GM12874 (cell line): Measurements from ENCODE around the gene CCDC154.

Source experiments
- TF ChIP-seq, protein P1 (sequence below): IDR thresholded peaks from 2 replicates; pipeline ENCODE4 v1.5.1; 2011; ENCODE audit warnings: low read depth, mild to moderate bottlenecking, control low read depth, low read length, moderate library complexity; ENCODE audit not compliant: insufficient read depth

The CCDC154 gene

DNA sequence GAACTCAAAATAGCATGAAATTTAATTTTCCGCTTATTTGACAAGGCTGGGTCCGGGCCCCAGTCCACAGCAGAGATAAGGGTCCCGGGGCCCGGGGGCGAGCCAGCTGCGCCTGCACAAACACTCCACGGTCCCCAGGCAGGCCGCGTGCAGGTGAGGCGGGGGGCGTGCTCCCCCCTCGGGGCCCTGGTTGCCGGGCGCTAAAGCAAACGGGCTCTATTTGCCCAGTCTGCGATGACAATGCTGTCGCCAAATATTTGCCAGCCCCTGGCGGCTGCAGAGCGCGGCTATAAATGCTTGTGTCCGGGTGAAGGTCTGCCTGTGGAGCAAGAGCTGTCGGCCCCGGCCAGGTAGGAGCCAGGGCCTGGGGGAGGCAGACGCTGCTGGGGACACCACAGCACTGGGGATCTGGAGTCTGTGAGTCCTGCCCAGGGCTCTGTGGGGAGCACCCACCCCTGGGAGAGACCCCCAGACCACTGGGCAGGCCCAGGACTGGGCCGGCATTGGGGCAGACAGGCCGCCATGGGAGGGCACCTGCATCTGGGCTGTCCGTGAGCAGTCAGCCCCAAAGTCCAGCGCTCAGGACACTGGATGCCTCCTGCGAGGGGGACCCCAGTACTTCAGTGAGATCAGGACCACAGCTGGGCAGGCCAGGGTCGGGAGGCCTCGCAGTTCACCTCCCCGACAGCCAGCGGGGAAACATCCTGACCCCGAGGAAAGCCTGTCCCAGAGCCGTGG, 13.4 kb downstream of the CCDC154 start, which contains the start of gene PERCC1:
Gene PERCC1 (plus strand): TSS at position 320 of the 738 bp plus-strand sequence. CDS start 1,516 bp downstream, outside the sequence.
- TF ChIP-seq, protein P1, sequence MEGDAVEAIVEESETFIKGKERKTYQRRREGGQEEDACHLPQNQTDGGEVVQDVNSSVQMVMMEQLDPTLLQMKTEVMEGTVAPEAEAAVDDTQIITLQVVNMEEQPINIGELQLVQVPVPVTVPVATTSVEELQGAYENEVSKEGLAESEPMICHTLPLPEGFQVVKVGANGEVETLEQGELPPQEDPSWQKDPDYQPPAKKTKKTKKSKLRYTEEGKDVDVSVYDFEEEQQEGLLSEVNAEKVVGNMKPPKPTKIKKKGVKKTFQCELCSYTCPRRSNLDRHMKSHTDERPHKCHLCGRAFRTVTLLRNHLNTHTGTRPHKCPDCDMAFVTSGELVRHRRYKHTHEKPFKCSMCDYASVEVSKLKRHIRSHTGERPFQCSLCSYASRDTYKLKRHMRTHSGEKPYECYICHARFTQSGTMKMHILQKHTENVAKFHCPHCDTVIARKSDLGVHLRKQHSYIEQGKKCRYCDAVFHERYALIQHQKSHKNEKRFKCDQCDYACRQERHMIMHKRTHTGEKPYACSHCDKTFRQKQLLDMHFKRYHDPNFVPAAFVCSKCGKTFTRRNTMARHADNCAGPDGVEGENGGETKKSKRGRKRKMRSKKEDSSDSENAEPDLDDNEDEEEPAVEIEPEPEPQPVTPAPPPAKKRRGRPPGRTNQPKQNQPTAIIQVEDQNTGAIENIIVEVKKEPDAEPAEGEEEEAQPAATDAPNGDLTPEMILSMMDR: no peak

DNA sequence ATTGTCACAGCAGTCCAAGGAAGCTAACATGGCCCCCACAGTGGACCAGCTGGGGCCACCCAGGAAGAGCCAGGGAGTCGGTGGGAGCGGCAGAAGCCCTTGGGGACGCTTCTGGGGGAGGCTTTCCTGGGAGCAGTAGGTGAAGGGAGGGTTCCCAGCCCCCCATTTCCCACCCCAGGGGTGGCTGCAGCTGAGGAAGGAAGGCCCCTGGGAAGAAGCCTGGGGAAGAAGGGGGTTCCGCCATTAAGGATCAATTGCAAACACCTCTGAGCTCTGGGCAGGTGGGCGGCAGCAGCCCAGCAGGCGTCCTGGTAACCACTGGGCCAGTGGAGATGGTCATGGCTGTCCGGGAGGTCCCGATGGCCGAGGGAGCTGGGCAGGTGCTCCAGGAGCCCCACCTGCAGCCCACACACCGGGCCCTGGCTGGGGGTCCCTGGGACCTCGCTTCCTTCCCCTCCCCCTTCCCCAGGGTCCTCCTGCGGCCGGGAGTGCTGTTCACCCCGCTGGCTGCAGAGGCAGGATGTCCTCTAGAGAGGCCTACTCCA, 14.1 kb downstream of the CCDC154 start:
- TF ChIP-seq, protein P1: no peak

DNA sequence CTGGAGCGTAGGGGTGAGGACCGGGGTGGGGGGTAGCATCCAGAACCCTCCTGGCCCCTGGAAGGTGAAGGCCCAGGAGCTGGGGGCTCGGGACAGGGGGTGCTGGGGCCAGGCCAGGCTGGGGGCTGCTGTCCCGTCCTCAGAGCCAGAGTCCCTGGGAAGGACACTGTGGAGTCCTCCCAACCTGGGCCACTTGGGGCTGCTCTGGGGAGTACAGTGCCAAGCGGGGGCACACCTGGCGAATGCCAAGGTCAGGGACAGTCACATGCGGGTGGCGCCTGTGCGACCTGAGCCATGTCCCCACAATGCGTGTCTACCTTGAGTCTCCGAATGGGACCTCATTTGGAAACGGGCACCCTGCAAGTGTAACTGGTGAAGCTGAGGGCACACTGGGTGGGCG, 14.7 kb downstream of the CCDC154 start:
- TF ChIP-seq, protein P1: no peak

DNA sequence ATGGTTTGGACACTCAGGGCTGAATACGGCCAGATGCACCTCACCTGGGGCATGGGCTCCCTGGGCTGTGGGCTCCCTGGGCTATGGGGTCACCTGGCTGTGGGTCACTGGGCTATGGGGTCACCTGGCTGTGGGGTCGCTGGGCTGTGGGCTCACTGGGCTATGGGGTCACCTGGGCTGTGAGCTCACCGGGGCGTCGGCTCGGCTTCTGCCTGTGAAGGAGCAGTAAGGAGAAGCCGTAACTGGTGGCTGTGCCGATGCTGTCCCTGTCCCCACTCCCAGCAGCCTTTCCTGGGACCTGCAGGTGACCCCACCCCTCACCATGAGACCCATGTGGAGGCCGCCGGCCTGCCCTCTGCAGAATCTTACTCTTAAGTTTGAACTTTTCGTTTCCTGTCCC, 15.3 kb downstream of the CCDC154 start:
- TF ChIP-seq, protein P1: no peak

DNA sequence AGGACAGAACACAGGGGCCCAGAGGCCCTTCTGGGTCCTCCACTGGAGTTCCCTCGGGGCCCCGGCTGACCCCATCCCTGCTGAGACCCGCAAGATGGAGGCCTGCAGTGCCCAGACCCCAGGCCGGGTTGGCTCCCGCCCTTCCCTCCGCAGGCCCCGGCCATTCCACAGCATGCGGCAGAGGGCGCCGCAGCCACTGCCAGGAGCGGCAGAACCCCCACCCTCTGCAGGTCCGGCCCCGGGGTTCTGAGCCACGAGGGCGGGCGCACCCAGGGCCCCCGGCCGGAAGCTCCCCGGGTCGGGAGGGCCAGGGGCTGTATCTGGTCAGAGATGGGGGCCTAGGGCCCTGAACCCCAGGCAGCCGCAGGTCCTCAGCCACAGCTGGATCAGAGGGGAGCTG, 15.8 kb downstream of the CCDC154 start:
- TF ChIP-seq, protein P1: peak; percentile 50

DNA sequence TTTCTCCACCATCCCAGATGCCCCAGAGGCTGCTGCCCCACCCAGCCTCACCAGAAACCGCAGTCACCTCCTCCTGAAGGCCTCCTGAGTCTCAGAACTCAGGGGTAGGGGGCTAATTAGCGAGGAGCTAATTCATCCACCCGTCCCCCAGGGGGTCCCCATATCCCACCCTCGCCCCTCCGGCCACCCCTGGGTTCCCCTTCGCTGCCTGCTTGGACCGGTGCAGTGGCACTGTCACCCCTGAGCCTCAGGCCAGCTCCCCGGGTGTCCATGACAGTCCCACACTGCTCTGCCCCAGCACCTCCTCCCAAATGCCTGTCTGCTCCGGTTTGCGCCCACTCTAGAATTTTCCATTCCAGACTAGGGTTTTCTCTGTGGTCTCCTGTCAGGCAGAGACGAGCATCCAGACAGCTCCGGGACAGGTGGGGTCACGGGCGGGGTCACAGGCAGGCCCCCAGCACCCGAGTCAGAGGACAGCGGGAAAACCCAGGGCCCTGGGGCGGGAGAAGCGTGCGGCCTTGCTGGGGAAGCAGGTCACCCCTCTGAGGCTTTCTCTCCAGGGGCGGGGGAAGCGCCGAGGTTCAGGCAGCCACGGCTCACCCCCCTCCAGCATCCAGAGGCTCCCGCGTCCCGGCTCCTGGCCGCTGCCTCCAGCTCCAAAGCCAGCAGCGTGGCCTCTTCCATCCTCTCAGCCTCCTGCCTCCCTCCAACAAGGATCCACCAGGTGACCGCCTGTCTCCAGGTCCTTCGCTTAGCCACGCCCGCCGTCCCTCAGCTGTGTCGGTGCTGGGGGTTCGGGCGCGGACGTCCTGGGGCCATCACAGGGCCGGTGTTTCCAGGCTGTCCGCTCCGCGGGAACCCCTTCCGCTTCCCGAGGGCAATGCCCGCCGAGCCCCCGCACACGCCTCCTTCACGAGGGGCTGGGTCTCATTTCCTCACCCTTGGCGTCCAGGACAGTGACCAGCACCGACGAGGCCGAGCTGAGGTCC, 16.6 kb downstream of the CCDC154 start:
- TF ChIP-seq, protein P1: no peak
